Epithelial cell of esophagus (primary cell): ENCODE measurements around the gene APLNR.

Experiments used
- DNase-seq: peaks from one replicate; pipeline ENCODE4 v3.0.0; 2010; ENCODE audit warnings: low read depth
- H3K4me3 ChIP-seq: 2 replicates; pipeline ENCODE4 v1.5.1; 2011; ENCODE audit warnings: mild to moderate bottlenecking, low read length, control low read depth
- CTCF ChIP-seq: IDR thresholded peaks from 2 replicates; pipeline ENCODE4 v1.5.1; 2011; ENCODE audit warnings: low read depth, mild to moderate bottlenecking, low read length, control low read depth, inconsistent platforms; ENCODE audit not compliant: insufficient read depth; ENCODE audit errors: missing control alignments

The APLNR gene

GRCh38 chr11:57240007-57240406 is 3.0 kb upstream of the APLNR start:
- no peak for TF ChIP-seq CTCF
- no peak for DNase-seq
- H3K4me3 ChIP-seq, result no peak overlapping the region

- no peak for DNase-seq
- TF ChIP-seq CTCF, result no peak
- H3K4me3 ChIP-seq, result no peak overlapping the region
Measured at GRCh38 chr11:57239348-57239747, 2.3 kb upstream of the APLNR start.

GRCh38 chr11:57235761-57236703 is 1.0 kb downstream of the APLNR start:
- no peak for DNase-seq
- no peak for TF ChIP-seq CTCF
- H3K4me3 ChIP-seq, result no peak overlapping the region

- no peak for TF ChIP-seq CTCF
- no peak overlapping the region for H3K4me3 ChIP-seq
- DNase-seq, result no peak
Measured at GRCh38 chr11:57233702-57234101, 3.3 kb downstream of the APLNR start.

DNA sequence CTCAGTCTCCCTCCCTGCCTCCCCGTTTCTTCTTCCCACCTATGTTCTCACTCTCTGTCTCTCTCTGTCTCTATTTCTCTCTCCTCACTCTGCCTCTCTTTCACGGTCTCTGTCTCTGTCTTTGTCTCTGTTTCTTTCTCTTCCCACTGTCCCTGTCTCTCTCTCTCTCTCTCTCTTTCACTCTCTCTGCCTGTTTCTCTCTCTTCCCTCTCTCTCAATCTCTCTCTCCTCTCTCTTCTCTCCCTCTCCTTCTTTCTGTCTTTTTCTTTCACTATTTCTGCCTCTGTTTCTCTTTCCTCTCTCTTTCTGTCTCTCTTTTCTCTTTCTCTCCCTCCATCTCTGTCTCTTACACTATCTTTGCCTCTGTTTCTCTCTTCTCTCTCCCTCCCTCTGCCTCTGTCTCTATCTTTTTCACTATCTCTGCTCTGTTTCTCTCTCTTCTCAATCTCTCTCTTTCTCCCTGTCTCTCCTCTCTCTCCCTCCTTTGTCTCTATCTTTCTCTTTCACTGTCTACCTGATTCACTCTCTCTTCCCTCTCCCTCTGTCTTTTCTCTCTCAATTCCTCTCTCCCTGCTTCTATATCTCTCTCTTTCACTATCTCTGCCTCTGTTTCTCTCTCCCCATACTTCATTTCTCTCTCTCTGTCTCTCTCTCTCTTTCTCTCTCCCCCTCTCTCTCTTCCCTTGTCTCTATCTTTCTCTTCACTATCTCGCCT is 5.4 kb downstream of the APLNR start:
- no peak for DNase-seq
- H3K4me3 ChIP-seq, result no peak overlapping the region
- no peak for TF ChIP-seq CTCF

- H3K4me3 ChIP-seq, result no peak overlapping the region
- DNase-seq, result no peak
- TF ChIP-seq CTCF, result no peak
Measured at GRCh38 chr11:57230791-57231538, 6.1 kb downstream of the APLNR start.
